Stimulated activated CD4-positive, alpha-beta T cell treated with anti-CD3 and anti-CD28 coated beads, Interleukin-12 subunit alpha, Interleukin-12 subunit beta, amount 100 ng/mL, for 48 hours (primary cell): Measurements from ENCODE around the gene WBP2NL.
A peak's percentile ranks its signal among the peaks of the same experiment; 100 is the strongest.

Experiments used
- DNase-seq, 3 donors: peaks; one replicate each; pipeline ENCODE4 v3.0.0-alpha.2; 2020; ENCODE audit warnings: low read depth in 2 of 3, low spot score in 1 of 3

The WBP2NL gene

DNA sequence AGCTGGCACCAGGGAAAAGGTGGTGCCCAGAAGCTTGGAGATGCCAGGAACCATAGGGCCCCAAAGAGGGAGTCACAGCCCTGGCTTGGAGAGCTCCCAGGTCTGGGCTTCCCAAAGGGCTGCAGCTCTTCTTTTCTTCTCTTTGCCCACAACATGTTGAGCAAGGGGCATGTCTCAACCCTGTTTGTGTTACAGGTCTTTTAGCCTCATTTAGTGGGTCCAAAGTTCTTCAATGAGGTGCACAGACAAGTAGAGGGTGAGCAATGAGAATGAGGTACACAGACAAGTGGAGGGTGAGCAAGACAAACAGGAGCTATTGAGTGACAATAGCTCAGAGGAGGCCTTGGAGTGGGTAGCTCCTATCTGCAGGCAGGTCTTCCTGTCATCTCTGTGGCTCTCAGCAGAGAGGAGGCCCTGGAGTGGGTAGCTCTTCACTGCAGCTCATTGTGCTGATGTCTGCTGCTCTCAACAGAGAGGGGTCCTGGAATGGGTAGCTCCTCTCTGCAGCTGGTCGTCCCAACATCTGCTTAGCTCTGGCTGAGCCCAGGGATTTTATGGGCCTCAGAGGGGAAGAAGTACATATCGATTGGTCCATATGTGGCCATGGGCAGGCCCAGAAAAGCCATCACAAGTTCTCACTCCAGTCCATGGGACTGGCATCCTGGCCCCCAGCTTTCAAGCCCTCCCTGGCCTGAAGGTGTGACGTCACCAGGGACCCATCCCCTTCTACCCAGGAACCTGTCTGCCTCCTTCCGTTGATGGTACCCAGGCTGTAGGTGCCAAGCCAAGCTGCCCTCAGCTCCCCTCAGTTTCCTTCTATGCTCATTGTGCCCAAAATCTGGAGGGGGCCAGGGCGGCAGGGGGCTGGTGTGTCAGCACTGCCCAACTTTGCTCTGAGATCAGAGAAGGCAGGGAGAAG, 34.9 kb downstream of the WBP2NL start:
- DNase-seq, result no peak

DNA sequence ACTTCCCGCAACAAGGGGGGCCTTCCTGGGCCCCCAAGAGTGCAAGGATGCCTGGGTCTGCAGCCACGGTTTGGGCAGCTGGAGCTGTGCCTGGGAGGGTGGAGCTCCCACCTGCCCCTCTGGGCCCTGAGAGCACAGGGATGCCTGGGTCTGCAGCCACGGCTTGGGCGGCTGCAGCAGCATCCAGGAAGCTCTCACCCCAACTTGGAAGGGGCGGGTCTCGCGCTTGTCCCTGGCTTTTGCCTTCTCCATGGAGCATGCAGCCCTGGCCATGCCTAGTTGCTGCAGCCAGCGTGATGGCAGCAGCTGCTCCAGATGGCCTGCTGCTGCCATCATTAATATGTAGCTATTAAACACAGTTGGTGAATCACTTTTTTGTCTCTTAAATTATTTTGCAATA, 36.7 kb downstream of the WBP2NL start:
- DNase-seq, result no peak

DNA sequence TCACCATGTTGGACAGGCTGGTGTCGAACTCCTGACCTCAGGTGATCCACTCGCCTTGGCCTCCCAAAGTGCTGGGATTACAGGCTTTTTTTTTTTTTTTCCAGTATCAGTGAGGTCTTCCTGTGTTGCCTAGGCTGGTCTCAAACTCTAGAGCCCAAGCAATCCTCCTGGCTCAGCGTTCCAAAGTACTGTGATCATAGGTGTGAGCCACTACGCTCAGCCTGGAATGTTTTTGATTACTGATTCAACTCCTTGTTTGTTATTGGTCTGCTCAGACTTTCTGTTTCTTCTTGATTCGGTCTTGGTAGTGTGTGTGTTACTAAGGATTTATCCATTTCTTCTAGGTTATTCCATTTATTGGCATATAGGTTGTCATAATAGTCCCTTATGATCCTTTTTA, 40.7 kb downstream of the WBP2NL start:
- DNase-seq, result no peak

DNA sequence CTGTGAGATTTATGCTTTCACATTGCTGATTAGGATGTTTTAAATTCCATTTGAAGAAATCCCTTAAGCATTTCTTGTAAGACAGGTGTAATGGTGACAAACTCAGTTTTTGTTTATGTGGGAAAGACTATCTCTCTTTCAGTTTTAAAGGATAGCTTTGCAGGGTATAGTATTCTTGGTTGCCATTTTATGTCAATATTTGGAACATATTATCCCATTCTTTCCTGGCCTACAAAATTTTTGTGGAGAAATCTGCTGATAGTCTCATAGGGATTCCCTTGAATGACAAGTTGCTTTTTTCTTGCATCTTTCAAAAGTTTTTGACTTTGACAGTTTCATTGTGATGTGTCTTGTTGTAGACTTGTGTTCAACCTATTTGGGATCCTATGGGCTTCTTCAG, 43.2 kb downstream of the WBP2NL start:
- DNase-seq, result no peak

DNA sequence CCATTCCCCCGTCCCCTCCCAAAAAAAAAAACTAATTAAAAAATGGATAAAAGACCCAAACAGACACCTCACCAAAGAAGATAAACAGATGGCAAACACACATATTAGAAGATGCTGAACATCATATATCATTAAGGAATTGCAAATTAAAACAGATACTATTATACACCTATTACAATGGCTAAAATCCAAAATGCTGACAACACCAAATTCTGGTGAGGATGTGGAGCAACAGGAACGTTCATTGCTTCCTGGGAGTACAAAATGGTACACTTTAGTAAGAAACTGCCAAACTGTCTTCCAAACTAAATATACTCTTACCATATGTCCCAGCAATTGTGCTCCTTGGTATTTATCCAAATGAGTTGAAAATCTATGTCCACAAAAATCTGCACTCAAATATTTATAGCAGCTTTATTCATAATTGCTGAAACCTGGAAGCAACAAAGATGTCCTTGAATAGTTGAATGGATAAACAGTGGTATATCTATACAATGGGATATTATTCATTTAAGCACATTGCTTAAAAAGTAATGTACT, 52.1 kb downstream of the WBP2NL start:
- DNase-seq, result no peak

DNA sequence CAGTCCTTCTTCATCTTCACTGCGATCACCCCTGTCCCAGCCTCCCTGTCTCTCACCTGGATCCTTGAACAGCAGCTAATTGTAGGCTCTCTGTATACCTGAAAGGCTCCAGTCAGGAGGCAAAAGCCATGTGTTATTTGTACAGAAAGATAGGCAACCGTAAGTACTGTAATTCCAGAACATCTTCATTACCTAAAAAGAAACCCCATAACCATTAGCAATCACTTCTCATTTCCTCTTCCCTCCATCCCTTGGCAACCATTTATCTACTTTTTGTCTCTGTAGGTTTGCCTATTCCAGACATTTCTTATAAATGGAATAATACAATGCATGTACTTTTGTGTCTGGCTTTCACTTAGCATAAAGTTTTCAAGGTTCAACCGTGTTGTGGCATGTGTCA, 54.2 kb downstream of the WBP2NL start:
- no peak for DNase-seq

DNA sequence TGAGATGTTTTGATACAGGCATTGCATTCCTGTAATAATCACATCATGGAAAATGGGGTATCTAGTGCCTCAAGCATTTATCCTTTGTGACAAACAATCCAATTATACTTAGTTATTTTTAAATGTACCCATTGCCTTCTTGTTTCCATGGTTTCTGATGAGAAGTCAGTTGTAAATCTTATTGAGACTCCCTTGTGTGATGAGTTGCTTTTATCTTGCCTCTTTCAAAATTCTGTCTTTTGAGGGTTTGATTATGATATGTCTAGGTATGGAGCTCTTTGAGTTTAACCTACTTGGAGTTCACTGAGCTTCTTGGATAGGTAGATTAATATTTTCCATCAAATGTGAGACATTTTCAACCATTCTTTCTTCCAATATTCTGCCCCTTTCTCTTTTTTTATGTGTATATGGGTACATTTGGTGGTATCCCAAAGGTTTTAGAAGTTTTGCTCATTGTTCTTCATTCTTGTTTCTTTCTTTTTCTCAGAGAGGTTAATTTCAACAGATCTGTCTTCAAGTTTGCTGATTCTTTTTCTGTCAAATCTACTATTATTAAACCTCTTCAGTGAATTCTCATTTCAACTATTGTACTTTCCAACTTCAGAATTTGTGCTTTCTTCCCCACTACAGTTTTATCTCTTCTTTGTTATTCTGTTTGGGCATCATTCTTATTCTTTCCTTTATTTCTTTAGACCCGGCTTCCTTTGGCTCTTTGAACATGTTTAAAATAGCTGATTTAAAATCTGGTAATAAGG, 58.3 kb downstream of the WBP2NL start:
- no peak for DNase-seq

DNA sequence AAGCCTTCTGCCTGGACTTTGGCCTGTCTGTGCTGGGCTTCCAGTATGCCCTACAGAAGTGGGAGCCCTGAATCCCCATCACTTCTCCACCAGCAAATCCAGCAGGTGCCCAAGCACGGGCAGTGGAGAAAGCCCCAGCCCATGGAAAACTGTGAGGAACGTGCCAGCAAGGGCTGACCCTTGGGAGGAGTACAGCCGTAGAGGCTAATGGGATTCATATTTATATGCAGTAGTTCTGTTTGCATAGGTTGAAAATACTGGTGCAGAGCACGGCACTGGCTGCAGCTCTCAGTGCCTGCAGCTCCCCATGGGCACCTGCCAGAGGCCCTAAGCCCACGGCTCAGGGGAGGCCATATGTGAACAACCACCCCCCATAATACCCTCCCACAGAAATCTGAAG, 61.9 kb downstream of the WBP2NL start:
- no peak for DNase-seq

DNA sequence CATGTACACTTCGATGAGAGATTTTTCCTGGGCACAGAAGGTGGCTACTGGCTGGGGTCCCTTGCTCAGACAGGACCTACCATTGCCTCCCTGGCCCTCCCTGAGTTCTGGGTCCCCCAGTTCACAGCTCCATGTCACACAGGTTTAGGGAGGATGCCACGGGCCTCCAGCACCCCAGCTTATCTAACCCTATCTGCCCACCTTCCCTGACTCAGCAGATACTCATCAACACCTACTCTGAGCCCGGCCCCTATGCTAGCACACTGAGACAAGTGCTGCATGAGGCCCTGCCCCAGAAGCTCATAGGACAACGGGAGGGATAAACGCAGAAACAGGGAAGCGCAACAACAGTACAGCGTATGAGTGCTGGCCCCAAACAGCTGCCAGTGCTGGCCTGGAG, 62.5 kb downstream of the WBP2NL start:
- no peak for DNase-seq

DNA sequence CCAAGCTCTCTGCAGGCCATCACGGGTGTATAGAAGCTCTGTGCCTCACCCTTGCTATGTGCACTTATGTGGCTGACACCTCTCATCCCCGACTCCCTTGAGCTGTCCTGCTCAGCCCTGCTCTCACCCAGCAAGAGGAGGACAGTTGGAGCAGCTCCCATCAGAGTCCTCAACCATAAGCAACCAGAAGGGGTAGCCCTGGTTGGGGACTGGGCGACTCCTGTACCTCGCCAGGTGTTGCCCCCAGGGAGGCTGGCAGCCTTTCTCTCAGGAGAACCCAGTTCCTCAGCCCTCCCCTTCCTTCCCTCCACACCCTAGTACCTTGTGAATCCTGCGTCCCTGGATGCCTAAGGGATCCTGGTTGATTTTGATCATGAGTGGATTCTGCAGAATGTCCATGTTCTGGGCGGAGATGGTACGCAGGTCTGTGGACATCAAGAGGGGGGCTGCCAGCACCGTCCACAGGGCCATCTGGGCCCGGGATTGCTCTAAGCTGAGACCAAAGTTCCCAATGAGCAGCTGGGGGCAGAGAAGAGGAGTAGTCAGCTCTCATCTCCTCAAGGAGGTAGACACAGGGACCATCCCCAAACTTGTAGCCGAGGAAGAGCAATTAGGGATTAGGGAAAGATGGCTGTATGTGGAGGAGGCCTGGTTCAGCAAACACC, 64.0 kb downstream of the WBP2NL start:
- DNase-seq, result no peak

DNA sequence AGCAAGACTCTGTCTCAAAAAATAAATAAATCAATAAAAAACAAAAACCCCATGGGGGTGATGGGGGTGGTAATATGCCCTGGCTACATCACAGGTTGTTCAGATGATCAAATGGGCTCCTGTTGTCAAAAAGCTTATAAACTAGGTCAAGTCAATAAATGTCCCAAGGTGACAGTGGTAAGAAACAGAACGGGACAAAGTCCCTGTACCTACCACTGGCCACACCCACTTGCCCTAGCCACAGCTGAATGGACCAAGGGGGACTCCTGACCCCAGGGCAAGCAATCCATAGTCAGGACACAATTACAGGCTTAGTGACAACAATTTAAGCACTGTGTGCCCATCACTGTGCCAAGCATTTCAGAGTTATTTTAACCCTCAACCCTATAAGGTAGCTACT, 66.0 kb downstream of the WBP2NL start:
- DNase-seq, result no peak

DNA sequence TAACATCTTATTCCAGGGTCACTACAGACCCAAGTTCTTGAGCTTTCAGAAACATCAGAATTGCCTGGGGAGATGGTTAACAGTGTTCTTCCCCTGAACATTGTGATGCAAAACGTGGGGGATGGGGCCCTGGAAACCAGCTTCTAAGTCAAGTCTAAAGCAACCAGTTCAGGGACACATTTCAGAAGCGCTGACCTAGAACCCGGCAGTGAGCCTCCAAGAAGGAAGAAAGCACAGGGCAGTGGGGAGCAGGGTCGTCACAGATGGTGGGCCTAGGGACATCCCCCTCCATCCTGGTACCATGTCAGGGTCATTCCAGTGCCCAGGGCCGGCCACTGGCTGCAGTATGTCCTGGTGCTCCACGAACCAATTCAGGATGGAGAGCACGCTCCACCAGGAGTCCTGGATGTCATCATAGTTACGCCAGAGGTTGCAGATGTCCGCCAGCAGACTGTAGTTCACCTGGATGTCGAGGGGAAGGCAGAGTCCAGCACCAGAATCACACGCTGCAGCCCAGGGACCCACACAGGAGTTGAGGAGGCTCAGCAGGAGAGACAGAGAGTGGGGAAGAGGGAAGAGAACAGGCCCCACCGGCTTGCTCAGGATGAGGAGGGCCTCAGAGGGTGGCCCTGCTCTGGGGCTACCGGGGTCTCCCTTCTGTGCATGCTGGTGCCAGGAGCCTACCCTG, 67.0 kb downstream of the WBP2NL start:
- DNase-seq, result no peak

DNA sequence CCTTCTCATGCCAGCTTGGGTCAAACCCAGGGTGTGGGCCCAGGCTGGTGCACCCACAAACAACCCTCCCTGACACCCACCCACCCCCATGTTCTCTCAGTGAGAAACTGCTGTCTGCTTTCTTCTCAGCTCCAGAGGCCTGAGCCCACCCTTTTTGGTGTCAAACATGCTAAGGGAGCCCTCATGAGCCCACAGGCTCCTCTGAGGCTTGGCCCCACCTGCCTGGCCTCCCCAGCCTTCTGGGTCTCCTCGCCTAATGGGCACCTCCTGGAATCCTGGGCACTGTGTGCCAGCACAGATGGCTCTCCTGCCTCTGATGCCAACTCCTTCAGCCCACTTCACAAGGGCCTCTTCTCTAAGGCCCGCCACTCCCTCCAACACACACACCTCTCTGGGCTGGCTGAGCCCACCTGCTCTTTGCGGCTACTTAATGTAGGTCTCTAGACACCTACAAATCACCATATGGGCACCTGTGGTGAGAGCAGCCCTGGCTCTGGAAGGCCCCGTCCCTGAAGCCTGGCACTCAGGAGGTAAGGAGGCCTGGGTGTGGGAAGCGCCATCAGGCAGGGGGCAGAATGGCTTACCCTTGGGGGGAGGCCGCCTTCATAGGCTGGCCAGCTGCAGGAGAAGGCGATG, 67.7 kb downstream of the WBP2NL start:
- DNase-seq, result no peak

DNA sequence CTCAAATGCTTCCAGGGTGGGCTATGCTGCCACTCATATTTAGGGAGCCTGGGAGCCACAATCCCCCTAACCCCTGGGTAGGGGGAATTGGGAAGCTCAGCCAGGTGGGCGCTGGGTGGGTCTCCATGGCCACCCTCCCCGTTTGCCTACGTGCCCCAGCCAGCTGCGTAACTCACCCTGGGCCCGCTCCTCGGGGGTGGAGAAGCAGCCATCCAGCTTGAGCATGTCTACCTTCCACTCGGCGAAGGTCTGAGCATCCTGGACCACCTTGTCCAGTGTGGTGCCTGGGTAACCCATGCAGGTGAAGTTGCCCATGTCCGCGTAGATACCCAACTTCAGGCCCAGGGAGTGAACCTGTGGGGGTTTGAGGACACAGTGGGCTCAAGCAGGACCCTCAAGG, 68.3 kb downstream of the WBP2NL start:
- DNase-seq, result no peak

DNA sequence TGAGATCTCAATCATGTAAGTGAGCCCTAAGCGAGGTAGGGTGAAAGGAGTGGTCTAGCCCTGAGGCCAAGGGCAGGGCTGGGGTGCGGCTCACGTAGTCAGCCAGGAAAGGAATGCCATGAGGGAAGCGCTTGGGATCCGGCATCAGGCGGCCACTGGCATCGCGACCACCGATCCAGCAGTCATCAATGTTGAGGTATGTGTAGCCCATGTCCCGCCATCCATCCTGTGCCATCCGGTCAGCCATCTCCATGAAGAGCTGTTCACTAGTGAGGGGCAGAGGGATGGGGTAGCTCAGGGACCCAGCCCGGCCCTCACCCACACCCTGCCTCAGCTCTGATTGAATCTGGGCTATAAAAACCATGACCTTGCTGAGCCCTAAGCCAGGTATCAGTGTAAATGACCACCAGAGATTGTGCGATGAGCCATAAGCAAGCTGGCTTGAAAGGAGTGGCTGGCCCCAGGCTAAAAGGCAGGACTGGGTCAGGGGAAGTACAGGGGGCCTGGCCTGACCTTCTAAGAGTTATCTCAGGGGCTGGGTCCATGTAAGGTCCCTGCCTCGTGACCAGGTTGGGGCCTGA, 69.2 kb downstream of the WBP2NL start:
- DNase-seq, result no peak

DNA sequence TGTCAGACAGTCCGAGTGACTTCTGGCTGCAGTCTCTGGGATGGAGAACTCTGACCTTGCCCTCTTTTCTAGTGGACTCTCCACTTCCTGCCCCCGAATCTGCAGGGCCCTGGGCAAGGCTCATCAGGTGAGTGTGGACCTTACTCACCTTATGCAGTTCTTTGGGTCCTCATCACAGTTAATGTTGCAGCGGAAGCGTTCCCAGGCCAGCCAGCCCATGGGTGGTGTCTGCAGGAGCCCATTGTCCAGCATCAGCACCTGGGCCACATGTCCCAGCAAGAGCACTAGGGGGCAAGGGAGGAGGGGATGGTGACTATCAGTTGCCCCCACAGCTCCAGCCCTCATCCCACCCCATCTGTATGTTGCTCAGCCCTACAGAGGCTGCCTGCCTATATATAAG, 69.7 kb downstream of the WBP2NL start:
- no peak for DNase-seq

DNA sequence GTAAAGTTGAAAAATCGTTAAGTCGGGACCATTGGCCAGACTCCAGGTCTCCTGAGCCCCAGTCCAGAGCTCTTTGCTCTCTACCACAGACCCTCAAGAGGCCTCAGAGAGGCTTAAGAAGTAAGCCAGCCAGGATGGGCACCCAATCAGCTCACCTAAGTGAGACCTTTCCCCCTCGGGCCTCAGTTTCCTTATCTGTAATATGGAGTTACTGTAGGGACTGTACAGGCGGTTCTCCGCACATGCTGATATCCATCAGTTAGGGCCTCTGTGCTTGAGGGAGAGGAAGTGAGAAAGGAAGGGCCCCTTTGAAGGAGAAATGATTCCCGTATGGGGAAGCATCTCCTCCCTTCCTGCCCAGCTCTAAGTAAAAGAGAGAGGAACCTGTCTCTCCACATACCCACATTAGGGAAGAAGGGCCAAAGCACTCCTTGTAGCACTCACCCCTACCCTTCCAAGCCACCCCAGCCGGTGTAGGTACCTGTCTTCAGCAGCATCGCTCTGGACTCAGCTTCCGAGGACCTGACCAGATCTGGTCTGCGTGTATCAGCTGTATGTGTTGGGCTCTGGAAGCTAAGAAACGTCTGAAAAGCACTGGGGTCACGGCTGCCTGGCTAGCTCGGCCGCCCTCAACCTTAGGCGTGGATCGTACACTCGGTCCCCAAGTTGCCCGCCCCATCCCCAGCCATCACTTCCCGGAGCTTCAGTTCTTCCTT, 71.4 kb downstream of the WBP2NL start:
- DNase-seq, result no peak

DNA sequence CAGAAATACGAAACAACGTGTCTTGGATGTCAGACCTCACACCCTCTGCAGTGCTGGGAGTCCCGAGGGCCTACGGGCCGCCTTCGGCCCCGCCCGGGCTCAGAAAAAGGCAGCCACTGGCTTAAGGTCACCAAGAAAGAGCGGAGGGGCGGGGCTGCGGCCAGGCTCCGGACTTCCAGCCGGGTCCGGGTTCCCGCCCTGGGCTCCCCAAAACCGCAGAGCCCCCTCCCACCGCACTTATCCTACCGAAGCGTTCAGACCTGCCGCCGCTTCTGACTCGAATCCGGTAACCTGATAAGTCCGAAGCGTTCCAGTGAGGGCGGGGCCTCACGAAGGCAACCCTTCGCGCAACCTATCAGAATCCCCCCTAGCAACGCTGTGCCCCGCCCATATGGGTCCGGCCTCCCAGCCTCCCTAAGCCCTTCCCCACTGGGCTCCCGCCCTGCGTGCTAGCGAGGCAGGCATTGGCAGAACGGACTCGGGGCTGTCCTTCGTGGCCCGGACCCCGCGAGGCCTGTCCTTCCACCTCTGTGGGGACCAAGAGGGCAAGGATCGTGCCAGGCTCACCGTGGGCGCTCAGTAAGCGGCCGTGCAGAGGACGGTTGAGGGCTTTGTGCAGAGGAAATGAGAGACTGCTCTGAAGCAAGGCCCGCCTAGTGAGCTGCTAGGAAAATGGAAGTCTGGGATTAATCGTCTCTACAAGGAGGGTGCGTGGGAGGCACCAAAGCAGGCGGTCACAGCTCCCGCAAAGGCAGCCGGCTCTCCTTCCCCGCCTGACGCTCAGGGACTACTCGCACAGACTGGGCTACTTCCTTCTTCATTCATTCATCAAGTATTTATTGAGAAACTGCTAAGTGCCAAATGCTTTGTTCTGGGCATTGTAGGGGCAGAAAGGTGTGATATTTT, 72.2 kb downstream of the WBP2NL start, which contains the start of gene NAGA:
TSS of gene NAGA (minus strand) at position 296 of the 906 bp plus-strand sequence. CDS start 515 bp downstream, outside the sequence.
- peak; percentile 85 to 96 (median 90) for DNase-seq
